Hematopoietic multipotent progenitor cell treated with erythropoietin and hydrocortisone succinate and interleukin-3 and kit ligand, for 6 days (in vitro differentiated cells): ENCODE results near the gene NLRP3.
A peak's percentile ranks its signal among the peaks of the same experiment; 100 is the strongest.
"Not testable (repeated sequence)": the region's sequence is repeated elsewhere in the genome, so short reads cannot be mapped to it uniquely, and the experiment has no call there.

Experiments used
- DNase-seq: peaks from one replicate; pipeline ENCODE4 v3.0.0-alpha.2; 2015

The NLRP3 gene

DNA sequence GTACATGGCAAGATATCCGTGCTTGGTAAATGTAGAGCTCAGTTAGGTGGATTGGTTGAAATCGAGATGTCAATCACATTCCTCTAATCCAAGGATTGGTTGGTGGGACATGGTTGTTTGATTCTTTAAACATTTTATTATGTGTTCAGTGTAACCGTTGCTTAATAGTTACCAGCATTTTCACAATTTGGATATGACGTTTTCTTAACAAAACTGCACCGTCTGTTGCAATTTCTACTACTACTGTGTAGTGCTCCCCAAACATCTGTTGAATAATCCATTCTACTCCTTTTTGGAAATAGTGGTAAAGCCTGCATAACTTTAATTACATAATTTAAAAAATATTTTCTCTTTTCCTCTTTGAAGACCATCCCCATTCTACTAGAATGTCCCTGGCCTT lies 25.6 kb downstream of the NLRP3 start:
- peak; percentile 36 for DNase-seq

DNA sequence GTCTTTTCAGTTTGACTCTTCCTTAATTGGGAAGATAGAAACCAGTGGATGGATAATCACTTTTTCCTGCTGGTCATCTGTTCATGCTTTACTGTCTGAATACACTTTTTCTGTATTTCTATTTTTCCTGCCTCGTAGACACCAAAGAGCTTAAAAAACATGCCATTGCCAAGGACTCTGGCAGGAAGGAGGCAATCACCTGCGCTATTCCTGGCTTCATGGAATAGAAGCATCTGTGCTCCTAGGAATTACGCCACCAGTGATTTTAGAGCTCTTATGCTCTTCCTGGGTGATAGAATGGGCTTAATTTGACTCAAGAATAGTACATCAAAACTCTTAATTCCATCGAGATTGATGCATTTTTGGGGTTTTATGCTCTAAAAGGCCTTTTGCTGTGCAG lies 26.2 kb downstream of the NLRP3 start:
- no peak for DNase-seq

DNA sequence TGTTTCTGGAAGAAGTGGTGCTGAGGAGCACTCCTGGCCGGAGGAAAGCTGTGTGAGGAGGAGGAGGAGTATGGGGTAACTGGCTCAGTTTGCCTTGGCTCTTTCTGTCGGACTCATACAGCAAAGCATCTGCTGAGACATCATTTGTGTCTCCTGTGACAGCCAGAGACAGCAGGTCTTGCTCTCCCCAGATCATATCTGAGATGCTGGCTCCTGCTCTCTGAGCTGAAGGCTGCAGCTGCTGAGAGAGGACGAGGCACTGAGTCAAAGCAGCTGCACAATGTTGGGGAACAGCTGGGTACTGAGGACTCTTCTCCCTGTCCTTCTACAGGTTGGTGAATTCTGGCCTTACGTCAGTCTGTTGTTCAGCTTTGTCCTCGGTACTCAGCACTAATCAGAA lies 27.7 kb downstream of the NLRP3 start:
- DNase-seq, result no peak

DNA sequence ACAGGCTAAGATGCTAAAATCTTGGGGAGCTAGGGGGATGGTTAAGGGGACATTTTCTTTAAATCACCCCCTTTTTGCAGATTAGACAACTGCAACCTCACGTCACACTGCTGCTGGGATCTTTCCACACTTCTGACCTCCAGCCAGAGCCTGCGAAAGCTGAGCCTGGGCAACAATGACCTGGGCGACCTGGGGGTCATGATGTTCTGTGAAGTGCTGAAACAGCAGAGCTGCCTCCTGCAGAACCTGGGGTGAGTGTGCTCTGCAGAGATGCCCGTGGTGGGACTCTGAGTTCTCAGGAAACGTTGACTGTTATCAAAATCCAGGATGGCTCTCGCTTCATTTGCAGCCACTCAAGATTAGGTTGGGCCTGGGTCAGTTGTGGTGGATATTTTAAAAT lies 28.6 kb downstream of the NLRP3 start:
- no peak for DNase-seq

DNA sequence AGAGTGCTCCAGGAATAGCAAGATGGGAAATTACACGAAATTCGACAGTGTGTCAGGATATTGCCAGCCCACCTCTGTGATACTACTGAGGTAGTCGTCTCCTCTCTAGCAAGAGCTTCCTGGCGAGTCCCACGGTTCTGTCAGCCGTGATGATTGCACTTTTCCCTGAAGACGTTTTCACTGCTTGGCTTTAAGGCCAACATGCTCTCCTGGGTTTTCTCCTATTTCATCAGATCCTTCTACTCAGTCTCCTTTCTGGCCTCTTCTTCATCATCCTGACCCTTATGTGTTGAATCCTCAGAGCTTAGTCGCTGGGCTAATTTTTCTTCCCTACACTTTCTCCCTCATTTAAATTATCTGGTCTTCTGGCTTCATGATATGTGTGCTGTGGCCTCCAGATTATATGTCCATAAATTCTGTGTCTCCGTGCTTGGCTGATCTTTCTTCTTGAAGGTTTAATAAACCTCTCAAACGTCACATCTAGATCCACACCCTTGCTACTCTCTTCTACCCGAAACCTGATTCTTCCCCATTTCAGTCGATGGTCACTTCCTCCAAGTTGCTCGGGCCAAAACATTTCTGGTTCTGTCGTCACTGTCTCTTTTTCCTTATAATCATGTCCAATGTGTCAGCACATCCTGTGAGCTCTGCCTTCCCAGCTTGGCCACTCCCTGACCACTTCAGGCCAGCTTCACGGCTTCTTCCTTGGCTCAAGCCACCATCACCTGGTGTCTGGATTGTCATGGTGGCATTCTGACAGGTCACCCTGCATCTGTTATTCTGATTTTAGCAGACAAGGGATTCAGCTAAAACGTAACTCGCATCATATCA lies 29.8 kb downstream of the NLRP3 start:
- no peak for DNase-seq

DNA sequence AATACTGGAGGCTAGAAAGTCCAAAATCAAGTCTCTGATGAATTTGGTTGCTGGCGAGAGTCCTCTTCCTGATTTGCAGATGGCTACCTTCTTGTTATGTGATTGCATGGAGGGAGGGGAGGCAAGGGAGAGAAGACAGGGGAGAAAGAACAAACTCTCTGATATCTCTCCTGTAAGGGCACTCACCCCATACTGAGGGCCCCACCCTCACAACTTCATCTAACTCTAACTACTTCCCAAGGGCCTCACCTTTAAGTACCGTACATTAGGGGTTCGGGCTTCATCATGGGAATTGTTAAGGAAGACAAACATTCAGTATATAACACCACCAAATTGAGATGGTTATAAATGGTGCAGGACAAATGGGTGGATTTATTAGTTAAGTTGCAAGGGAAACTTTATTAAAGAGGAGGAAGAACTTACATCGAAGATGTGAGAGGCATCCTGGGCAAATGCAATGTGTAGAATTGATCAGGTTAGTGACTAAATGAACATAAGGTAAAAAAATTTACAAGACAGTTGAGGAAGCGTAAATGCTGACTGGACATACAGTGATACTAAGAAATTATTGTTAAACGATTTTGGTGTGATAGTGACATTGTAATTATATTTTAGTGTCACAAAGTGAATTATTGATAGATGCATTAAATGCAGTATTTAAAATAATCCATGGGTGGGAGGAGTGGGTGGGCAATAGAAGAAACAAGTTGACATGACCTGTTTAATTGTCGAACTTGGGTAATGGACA lies 31.4 kb downstream of the NLRP3 start:
- DNase-seq, result no peak

DNA sequence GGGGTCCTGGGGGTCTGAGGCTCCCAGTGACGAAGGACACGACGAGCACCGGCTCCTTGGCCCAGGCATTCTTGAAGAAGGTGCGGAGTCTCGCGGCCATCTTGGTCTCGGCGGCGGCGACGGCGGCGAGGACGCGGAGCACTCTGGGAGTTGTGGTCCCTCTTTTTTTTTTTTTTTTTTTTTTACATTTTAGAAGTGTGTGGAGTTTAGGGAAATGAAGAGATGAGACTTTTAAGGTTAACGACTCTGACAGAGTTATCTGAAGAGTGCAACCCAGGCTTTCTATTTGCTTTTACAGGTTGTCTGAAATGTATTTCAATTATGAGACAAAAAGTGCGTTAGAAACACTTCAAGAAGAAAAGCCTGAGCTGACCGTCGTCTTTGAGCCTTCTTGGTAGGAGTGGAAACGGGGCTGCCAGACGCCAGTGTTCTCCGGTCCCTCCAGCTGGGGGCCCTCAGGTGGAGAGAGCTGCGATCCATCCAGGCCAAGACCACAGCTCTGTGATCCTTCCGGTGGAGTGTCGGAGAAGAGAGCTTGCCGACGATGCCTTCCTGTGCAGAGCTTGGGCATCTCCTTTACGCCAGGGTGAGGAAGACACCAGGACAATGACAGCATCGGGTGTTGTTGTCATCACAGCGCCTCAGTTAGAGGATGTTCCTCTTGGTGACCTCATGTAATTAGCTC lies 32.3 kb downstream of the NLRP3 start:
- peak; percentile 64 for DNase-seq

DNA sequence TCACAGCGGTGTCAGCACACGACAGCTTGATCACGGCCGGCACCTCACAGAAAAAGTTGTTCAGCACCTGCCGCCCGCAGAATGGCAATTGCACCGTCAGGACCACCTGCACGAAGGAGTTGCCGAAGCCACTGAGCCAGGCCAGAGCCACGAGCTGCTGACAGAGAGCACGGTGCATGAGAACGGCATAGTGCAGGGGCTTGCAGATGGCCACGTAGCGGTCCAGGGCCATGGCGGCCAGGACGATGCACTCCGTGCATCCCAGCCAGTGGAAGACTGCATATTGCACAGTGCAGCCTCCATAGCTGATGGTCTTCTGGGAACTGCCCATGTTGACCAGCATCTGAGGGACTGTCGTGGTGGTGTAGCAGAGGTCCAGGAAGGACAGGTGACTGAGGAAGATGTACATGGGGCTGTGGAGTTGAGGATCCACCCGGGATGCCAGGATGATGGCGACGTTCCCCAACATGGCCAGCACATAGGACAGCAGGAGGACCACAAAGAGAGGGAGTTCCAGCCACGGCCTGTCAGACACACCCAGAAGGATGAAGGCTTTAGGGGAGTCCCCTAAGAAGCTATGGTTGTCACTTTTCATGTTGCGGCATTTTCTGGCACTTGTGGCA lies 35.5 kb downstream of the NLRP3 start:
- no peak for DNase-seq

DNA sequence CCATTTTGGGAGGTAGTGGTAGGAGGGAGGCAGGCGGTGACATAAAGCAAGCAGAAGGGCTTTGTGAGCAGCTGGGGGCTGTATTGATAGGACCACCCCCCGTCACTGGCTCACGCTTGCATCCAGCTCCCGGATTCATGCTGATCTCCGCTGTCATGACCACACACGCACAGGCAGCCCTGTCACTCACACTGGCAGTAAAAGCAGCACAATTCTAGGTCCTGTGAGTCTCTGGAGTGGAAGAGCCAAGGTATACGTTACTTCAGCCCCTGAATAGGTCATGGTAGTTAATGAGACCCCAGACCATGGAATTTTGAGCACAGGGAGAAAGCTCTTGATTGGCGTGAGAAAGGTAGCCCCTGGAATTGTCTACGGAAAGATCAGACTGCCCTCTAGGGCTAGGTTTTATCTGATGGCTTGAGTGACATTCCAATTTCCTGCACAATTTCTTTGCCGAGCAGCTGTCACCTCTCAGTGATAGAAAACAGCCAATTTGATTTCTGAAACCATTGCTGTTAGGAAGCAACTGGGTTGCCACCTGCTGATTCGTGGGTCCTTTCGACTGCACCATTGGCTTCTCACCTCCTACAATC lies 36.6 kb downstream of the NLRP3 start:
- DNase-seq, result no peak

DNA sequence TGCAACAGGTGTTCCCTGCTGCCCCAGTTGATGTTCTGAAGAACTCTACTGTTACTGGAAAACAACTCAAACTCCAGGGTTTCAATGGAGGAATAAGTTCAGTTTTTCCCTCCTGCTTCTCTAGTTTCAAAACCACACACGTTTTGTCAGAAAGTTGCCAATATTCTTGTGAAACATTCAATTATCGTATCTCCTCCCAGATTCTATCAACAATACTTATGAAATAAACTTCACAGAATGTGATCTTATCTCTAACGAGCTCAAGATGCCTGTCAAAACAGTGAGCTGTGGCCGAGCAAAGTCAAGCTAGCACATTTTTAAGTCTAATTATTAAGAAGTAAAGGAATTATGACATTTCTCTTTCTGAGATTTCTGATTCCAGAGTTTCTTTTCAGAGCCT lies 37.3 kb downstream of the NLRP3 start:
- peak; percentile 58 for DNase-seq

DNA sequence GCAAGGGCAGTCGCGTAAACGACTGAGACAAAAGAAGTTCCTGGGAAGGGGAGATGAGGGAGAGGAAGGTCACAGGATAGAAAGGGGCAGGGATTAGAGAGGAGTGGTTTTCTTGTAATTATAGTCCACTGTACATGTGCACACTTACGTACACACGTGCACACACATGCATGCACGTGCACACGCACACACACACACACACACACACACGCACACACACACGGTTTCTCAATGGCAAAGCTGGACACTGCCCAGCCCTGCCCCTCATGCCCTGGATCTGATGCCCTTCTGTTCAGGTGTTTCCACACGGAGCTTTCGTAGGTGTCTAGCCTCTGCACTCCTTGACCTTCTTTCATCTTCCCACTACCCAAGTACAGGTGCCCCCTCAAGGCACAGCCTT lies 38.0 kb downstream of the NLRP3 start:
- no peak for DNase-seq

DNA sequence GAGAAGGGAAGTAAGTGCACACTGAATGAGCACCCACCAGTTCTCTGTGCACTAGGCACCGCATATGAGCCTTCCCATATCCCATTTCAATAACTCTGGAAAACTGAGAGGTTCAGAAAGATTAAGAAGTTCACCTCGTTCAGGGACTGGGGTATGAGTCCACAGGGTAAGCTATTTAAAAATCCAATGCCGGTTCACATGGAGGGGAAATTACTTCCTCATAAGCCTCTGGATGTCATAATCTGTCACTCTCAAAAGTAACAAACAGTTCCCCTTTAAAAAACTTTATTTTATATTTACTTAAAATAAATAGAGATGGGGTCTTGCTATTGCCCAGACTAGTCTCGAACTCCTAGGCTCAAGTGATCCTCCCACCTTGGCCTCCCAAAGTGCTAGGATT lies 40.0 kb downstream of the NLRP3 start:
- peak; percentile 36 for DNase-seq

DNA sequence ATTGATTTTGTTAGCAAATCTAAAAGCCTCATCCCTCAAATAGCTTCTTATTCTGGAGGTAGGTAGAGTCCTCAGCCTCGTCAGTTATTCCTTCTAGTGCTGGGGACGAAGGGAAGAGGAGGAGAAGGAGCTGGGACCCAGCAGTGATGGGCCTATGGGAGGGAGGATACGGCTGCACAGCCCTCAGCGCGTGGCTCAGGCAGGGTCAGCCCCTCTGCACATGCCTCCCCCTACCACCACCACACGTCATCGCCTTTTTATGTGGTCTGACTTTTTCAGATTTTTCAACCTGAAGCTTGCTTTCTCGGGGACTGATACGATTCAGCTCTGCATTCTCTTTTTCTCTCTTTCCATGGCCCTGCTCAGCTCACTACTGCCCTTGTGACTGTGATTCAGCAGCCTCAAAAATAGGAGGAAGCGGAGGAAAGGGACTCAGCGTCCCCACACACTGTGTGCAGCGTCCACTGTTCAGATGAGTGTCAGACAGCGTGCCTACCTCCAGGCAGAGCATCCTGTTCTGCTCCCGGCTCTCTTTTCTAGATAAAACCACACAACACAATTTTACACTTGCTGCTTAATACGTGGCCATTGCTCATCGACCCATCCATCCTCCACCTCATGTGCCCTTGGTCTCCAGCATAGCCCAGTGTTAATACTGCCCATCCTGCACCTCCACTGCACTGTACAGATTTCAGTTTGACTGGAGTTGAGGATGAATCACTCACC lies 41.1 kb downstream of the NLRP3 start:
- DNase-seq, result peak; percentile 31

DNA sequence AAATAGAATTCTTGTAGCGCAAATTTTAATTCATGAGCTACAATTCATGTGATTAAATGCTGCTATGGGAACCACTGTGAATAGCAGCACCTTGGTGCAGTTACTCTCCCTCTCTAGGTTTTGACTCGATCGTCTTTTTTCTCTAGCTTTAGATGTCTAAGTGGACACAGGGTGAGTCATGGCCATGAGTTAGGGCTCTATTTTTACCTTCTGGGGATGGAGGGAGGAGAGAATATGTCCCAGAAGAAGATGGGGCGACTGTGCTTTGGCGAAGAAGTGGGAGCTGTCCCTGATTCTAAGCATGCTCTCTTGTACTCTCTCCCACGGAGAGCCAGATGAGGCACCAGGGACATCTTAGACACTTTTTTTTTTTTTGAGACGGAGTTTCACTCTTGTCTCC lies 43.5 kb downstream of the NLRP3 start:
- no peak for DNase-seq

DNA sequence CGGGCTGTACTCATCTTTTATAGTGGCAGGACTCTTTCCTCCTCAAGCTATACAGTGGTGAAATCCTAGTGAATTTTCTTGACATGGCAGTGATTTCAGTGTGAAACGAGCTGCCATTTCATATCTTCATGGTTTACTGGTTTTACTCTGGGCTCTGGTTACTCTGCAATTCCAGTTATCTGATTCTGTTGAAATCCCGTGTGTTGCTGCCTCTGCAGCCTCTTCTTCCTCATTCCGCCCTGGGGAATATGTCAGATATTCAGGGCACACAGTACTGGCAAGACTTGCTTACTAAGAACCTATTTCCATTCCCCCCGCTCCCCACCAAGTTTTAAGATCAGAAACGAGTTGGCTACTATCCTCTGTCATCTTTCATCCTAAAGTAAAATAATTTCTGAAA lies 49.8 kb downstream of the NLRP3 start:
- DNase-seq, result peak; percentile 19

DNA sequence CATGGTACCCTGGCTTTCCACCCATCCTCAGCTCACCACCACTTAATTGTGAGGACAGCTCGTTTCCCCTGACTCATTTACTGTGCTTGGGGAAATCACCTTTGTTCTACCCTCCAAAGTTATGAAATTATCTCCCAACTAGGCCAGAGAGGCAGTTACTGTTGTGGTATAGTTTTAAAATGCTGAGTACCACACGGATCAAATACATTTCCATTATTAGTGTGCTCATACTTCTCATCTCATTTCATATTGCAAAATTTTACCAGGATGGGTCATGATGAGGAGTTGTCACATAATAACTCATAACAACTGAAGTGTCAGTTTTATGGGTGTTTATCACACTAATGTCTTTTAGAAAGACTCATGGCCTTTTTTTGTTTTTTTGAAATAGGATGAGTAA lies 51.2 kb downstream of the NLRP3 start:
- DNase-seq, result no peak

DNA sequence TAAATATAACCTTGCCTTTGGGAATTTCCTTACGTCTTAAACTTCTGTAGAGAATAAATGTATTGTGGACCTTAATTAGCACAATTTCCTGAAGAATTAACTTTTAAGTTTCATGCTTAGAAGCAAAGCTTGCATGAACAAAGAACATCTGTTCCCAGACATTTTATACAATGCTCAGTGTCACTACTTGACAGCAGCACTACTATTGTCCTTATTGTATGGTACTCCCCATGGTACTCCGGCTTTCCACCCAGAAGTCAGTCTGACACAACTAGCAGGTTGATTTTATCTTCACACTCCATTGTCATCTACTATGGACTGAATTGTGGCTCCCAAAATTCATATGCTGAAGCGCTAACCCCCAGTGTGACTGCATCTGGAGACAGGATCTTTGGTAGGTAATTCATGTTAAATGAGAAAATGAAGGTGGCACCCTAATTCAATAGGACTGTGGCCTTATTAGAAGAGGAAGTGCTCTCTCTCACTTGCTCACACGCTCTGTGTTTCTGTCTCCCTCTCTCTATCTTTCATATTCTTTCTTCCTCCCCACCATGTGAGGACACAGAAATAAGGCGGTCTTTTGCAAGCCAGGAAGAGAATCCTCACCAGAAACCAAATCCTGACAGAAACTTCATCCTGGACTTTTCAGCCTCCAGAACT lies 52.6 kb downstream of the NLRP3 start:
- DNase-seq, result no peak

DNA sequence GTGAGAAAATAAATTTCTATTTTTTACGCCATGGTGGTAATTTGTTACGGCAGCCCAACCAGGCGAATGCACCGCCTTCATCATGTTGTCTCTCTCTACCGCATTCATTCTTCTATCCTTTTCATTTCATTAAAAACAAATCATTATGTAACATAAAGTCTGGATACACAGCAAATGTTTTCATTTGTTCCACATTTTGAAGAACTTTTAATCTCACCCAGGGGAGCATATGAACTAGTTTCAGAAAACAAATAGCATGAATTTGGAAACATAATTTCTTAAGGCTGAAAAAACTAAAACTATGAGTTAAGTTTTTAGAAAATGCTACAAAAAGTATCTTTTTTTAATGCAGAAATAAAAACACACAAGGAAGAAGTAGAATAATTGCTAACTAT lies 53.2 kb downstream of the NLRP3 start:
- DNase-seq, result no peak

DNA sequence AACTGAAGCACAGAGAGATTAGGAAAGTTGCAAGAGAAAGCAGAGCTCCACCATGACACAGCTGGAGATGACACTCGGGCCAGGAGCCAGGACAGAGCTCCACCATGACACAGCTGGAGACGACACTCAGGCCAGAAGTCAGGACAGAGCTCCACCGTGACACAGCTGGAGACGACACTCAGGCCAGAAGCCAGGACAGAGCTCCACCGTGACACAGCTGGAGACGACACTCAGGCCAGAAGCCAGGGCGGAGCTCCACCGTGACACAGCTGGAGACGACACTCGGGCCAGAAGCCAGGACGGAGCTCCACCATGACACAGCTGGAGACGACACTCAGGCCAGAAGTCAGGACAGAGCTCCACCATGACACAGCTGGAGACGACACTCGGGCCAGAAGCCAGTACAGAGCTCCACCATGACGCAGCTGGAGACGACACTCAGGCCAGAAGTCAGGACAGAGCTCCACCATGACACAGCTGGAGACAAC lies 55.0 kb downstream of the NLRP3 start:
- not testable (repeated sequence) for DNase-seq

DNA sequence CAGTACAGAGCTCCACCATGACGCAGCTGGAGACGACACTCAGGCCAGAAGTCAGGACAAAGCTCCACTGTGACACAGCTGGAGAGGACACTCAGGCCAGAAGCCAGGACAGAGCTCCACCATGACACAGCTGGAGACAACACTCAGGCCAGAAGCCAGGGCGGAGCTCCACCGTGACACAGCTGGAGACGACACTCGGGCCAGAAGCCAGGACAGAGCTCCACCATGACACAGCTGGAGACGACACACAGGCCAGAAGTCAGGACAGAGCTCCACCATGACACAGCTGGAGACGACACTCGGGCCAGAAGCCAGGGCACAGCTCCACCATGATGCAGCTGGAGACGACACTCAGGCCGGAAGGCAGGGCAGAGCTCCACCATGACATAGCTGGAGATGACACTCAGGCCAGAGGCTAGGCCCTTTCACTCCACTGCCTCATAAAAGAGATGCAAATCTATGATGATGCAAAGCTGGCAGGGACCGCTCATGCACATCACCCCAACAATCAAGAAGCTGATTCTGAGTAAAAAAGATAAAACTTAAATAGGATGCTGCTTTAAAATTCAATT lies 55.6 kb downstream of the NLRP3 start:
- DNase-seq, result no peak

DNA sequence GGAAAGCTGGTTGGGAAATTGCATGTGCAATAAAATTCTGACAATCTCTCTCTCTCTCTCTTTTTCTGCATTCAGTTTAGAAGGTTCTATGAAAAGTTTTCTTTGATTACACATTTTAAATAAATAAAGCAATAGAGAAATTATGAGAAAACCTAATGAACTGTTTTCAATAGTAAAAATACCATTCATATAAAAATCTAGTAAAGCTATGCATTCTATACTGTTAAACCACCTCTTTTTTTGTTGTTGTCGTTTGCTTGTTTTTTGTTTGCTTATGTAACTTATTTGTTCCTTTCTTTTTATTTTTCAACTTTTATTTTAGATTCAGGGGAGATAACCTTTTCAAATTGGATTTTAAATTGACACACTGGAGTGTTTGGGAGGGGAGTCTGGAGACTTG lies 56.1 kb downstream of the NLRP3 start:
- no peak for DNase-seq
